Vagina (tissue), 2 donors: Measurements from ENCODE around the gene COL23A1.

Source experiments
- POLR2A ChIP-seq, 2 donors: fragments of 450-650 bp; IDR thresholded peaks; one replicate each; pipeline ENCODE4 v1.6.1; 2017; ENCODE audit warnings: antibody characterized with exemption in 2 of 2, mild to moderate bottlenecking in 2 of 2, moderate library complexity in 2 of 2
- POLR2AphosphoS5 ChIP-seq, 2 donors: sonication (generic); formaldehyde crosslinking; IDR thresholded peaks; one replicate each; pipeline ENCODE4 v1.9.0; 2017; ENCODE audit warnings: antibody characterized with exemption in 2 of 2, mild to moderate bottlenecking in 2 of 2, low read depth in 1 of 2; ENCODE audit not compliant: insufficient read depth in 1 of 2
- TF ChIP-seq, protein P1 (sequence below), 3 experiments: fragments of 450-650 bp in 2 of 3; fragments of 200-600 bp in 1 of 3; sonication (generic) in 1 of 3; IDR thresholded peaks; one replicate each; pipeline ENCODE4 v1.5.1; 2017 to 2019; ENCODE audit warnings: antibody characterized with exemption in 3 of 3, mild to moderate bottlenecking in 2 of 3, moderate library complexity in 2 of 3

- TF ChIP-seq, protein P1, sequence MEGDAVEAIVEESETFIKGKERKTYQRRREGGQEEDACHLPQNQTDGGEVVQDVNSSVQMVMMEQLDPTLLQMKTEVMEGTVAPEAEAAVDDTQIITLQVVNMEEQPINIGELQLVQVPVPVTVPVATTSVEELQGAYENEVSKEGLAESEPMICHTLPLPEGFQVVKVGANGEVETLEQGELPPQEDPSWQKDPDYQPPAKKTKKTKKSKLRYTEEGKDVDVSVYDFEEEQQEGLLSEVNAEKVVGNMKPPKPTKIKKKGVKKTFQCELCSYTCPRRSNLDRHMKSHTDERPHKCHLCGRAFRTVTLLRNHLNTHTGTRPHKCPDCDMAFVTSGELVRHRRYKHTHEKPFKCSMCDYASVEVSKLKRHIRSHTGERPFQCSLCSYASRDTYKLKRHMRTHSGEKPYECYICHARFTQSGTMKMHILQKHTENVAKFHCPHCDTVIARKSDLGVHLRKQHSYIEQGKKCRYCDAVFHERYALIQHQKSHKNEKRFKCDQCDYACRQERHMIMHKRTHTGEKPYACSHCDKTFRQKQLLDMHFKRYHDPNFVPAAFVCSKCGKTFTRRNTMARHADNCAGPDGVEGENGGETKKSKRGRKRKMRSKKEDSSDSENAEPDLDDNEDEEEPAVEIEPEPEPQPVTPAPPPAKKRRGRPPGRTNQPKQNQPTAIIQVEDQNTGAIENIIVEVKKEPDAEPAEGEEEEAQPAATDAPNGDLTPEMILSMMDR (IDR thresholded peaks at IDR 0.05): no peak
- TF ChIP-seq POLR2A (IDR thresholded peaks at IDR 0.05) (no peak), POLR2AphosphoS5 (IDR thresholded peaks at IDR 0.05; ENCODE audit: insufficient read depth in 1 of 2, low read depth in 1 of 2) (no peak)
Measured at GRCh38 chr5:178225174-178225573, 365.0 kb downstream of the COL23A1 start.
